Activated CD8-positive, alpha-beta T cell treated with anti-CD3 and anti-CD28 coated beads for 36 hours (primary cell): ENCODE data around the gene SRPX. TPM values are rescaled to one million over a fixed set of nuclear protein-coding genes. Genes with fewer than 3 reads are reported as not detected.

ENCODE experiments used
- ATAC-seq: fragments of 200-7000 bp; cut with Tn5 transposase; one replicate; pipeline ENCODE4 v1.10.0; 2021; ENCODE audit warnings: mild to moderate bottlenecking, moderate library complexity
- CTCF ChIA-PET: fragments of 350-600 bp; sonication (Branson Sonifier 250); formaldehyde crosslinking; loops from one replicate; lab custom pipeline; 2021; ENCODE audit warnings: antibody characterized with exemption; lab: Charles Lee
- POLR2A ChIA-PET: fragments of 350-600 bp; sonication (Branson Sonifier 250); formaldehyde crosslinking; loops from one replicate; lab custom pipeline; 2021; ENCODE audit warnings: antibody characterized with exemption; lab: Charles Lee
- DNase-seq: peaks from one replicate; pipeline ENCODE4 v3.0.0-alpha.2; 2020
- H3K27ac Mint-ChIP-seq: one replicate; pipeline ENCODE4 v1.8.0; 2021; ENCODE audit warnings: mild to moderate bottlenecking, mixed read lengths
- H3K27me3 Mint-ChIP-seq: one replicate; pipeline ENCODE4 v1.8.0; 2021; ENCODE audit warnings: mixed read lengths
- H3K36me3 Mint-ChIP-seq: one replicate; pipeline ENCODE4 v1.8.0; 2021; ENCODE audit warnings: low read depth, mixed read lengths
- H3K4me1 Mint-ChIP-seq: one replicate; pipeline ENCODE4 v1.8.0; 2021; ENCODE audit warnings: low read depth, mixed read lengths
- H3K4me3 Mint-ChIP-seq: one replicate; pipeline ENCODE4 v1.8.0; 2021; ENCODE audit warnings: mild to moderate bottlenecking, moderate library complexity, mixed read lengths
- H3K9me3 Mint-ChIP-seq: one replicate; pipeline ENCODE4 v1.8.0; 2021; ENCODE audit warnings: mixed read lengths
- intact Hi-C: fragments of 100-400 bp; cut with micrococcal nuclease; formaldehyde crosslinking; loops from one replicate; pipeline ENCODE4 v1.10.0; 2022
- total RNA-seq, 2 experiments: library from RNA; stranded (reverse); gene quantifications; one replicate each; pipeline ENCODE4 v1.2.3, GENCODE V29; 2021
- TF ChIP-seq, protein P1 (sequence below): fragments of 200-600 bp; IDR thresholded peaks from one replicate; pipeline ENCODE4 v1.8.0; 2022; ENCODE audit warnings: antibody characterized with exemption, mild to moderate bottlenecking

SRPX gene
- total RNA-seq, 2 experiments from 2014 or later, result not detected

- ChIA-PET POLR2A (no interaction called here), CTCF (no interaction called here)
- no peak overlapping the region for H3K4me3 Mint-ChIP-seq
- ATAC-seq, result no peak
- TF ChIP-seq, protein P1, sequence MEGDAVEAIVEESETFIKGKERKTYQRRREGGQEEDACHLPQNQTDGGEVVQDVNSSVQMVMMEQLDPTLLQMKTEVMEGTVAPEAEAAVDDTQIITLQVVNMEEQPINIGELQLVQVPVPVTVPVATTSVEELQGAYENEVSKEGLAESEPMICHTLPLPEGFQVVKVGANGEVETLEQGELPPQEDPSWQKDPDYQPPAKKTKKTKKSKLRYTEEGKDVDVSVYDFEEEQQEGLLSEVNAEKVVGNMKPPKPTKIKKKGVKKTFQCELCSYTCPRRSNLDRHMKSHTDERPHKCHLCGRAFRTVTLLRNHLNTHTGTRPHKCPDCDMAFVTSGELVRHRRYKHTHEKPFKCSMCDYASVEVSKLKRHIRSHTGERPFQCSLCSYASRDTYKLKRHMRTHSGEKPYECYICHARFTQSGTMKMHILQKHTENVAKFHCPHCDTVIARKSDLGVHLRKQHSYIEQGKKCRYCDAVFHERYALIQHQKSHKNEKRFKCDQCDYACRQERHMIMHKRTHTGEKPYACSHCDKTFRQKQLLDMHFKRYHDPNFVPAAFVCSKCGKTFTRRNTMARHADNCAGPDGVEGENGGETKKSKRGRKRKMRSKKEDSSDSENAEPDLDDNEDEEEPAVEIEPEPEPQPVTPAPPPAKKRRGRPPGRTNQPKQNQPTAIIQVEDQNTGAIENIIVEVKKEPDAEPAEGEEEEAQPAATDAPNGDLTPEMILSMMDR, result no peak
- H3K4me1 Mint-ChIP-seq, result no peaks in the 10 kb centered on the region
- peaks cover 4% of the 10 kb centered on the region for H3K27me3 Mint-ChIP-seq
- intact Hi-C loops, result no loop called here
- H3K9me3 Mint-ChIP-seq, result no peaks in the 10 kb centered on the region
- H3K27ac Mint-ChIP-seq, result no peak overlapping the region
- H3K36me3 Mint-ChIP-seq, result no peaks in the 10 kb centered on the region
- no peak for DNase-seq
These were observed 71.7 kb downstream of the SRPX start for GRCh38 chrX:38149016-38149415.

GRCh38 chrX:38142610-38143009 lies 78.1 kb downstream of the SRPX start:
- peaks cover 7% of the 10 kb centered on the region for H3K27me3 Mint-ChIP-seq
- ATAC-seq, result no peak
- intact Hi-C loops, result no loop called here

GRCh38 chrX:38138900-38139299 lies 81.8 kb downstream of the SRPX start:
- H3K4me3 Mint-ChIP-seq, result no peak overlapping the region
- DNase-seq, result no peak
- H3K27me3 Mint-ChIP-seq, result peaks cover 7% of the 10 kb centered on the region
- intact Hi-C loops, result no loop called here
- no peak overlapping the region for H3K27ac Mint-ChIP-seq
- no peak for ATAC-seq
- H3K4me1 Mint-ChIP-seq, result no peaks in the 10 kb centered on the region
- CTCF ChIA-PET, result no interaction called here
- POLR2A ChIA-PET, result no interaction called here
- H3K9me3 Mint-ChIP-seq, result no peaks in the 10 kb centered on the region
- TF ChIP-seq, protein P1, result no peak
- H3K36me3 Mint-ChIP-seq, result no peaks in the 10 kb centered on the region

More at GRCh38 chrX:38142610-38143009, 78.1 kb downstream of the SRPX start:
- Mint-ChIP-seq H3K9me3 (no peaks in the 10 kb centered on the region), H3K4me3 (no peak overlapping the region), H3K36me3 (no peaks in the 10 kb centered on the region), H3K27ac (no peak overlapping the region), H3K4me1 (no peaks in the 10 kb centered on the region)
- CTCF ChIA-PET, result no interaction called here
- DNase-seq, result no peak
- TF ChIP-seq, protein P1, result no peak
- POLR2A ChIA-PET, result no interaction called here

- Mint-ChIP-seq H3K36me3 (no peaks in the 10 kb centered on the region), H3K9me3 (no peaks in the 10 kb centered on the region), H3K4me1 (no peaks in the 10 kb centered on the region), H3K27me3 (peaks cover 7% of the 10 kb centered on the region), H3K27ac (no peak overlapping the region), H3K4me3 (no peak overlapping the region)
- CTCF ChIA-PET, result no interaction called here
- intact Hi-C loops, result no loop called here
- TF ChIP-seq, protein P1, result no peak
- no peak for DNase-seq
- no peak for ATAC-seq
- POLR2A ChIA-PET, result no interaction called here
These were observed 82.3 kb downstream of the SRPX start for GRCh38 chrX:38138157-38138891.

- POLR2A ChIA-PET, result no interaction called here
- H3K4me3 Mint-ChIP-seq, result no peak overlapping the region
- DNase-seq (no peak), ATAC-seq (no peak)
- peaks cover 1% of the 10 kb centered on the region for H3K27me3 Mint-ChIP-seq
- TF ChIP-seq, protein P1, result no peak
- intact Hi-C loops, result no loop called here
- CTCF ChIA-PET, result no interaction called here
- no peak overlapping the region for H3K27ac Mint-ChIP-seq
- H3K9me3 Mint-ChIP-seq, result no peaks in the 10 kb centered on the region
- H3K36me3 Mint-ChIP-seq, result no peaks in the 10 kb centered on the region
- no peaks in the 10 kb centered on the region for H3K4me1 Mint-ChIP-seq
These were observed 91.3 kb downstream of the SRPX start for GRCh38 chrX:38129366-38129765.
